HepG2 (cell line): Measurements from ENCODE around the gene NGEF. TPM values are rescaled to one million over a fixed set of nuclear protein-coding genes. Genes with fewer than 3 reads are reported as not detected.
A peak's percentile ranks its signal among the peaks of the same experiment; 100 is the strongest.

ENCODE experiments used
- ATAC-seq: fragments of 200-7000 bp; cut with Tn5 transposase; 3 replicates; pipeline ENCODE4 v1.9.1; 2020; ENCODE audit warnings: mild to moderate bottlenecking, moderate library complexity
- BruUV-seq: library from RNA; stranded (reverse); fragments of 400-500 nt; replicated peaks from 2 replicates; lab custom pipeline; 2021; lab: Mats Ljungman, UMichigan
- CTCF ChIA-PET: fragments of 300-600 bp; formaldehyde crosslinking; extraction: SDS; loops from one replicate; lab custom pipeline; 2021; ENCODE audit warnings: low total read pairs, inconsistent platforms, low intra/inter-chr PET ratio; lab: Yijun Ruan, JAX
- POLR2A ChIA-PET: fragments of 350-600 bp; sonication (Branson Sonifier 250); formaldehyde crosslinking; loops from one replicate; lab custom pipeline; 2020; ENCODE audit warnings: antibody characterized with exemption, inconsistent platforms; lab: Yijun Ruan, JAX
- DNase-seq: peaks from one replicate; pipeline ENCODE4 v3.0.0-alpha.2; 2015; ENCODE audit warnings: low spot score
- FAIRE-seq: peaks from 3 replicates; lab custom pipeline; 2011; peaks lifted over from hg19 to GRCh38; lab: Jason Lieb, UNC
- H2AFZ ChIP-seq: one replicate; pipeline ENCODE4 v1.6.1; 2011; ENCODE audit warnings: low read length, inconsistent platforms
- H3K27ac ChIP-seq: fragments of 300-600 bp; 3 replicates; pipeline ENCODE4 v1.8.0; 2011; ENCODE audit warnings: mixed run types, mild to moderate bottlenecking, mixed read lengths, low read length, inconsistent platforms; ENCODE audit not compliant: insufficient read depth; ENCODE audit errors: extremely low read length
- H3K27me3 ChIP-seq, 2 experiments: fragments of 200-600 bp in 1 of 2; 2 replicates in 1 of 2; 3 replicates in 1 of 2; pipeline versions ENCODE4 v1.6.0 to v1.8.0; 2011; ENCODE audit warnings: low read length in 2 of 2, mild to moderate bottlenecking in 2 of 2, moderate library complexity in 2 of 2, inconsistent platforms in 1 of 2; ENCODE audit not compliant: insufficient read depth in 2 of 2, control insufficient read depth in 1 of 2
- H3K36me3 ChIP-seq, 2 experiments: fragments of 200-600 bp in 1 of 2; replicated peaks in 1 of 2; 2 replicates in 1 of 2; 3 replicates in 1 of 2; pipeline versions ENCODE4 v1.5.1 to v1.8.0; 2011; ENCODE audit warnings: low read length in 2 of 2, inconsistent platforms in 1 of 2; ENCODE audit not compliant: insufficient read depth in 2 of 2, control insufficient read depth in 1 of 2
- H3K4me1 ChIP-seq: 2 replicates; pipeline ENCODE4 v1.5.1; 2012; ENCODE audit warnings: low read length, inconsistent platforms; ENCODE audit not compliant: insufficient read depth
- H3K4me2 ChIP-seq: 2 replicates; pipeline ENCODE4 v1.6.0; 2011; ENCODE audit warnings: low read depth, low read length, inconsistent platforms
- H3K4me3 ChIP-seq, 3 experiments: fragments of 200-600 bp in 1 of 3; sonication (generic), shearing (Covaris generic) in 1 of 3; replicated peaks in 1 of 3; 2 replicates each; pipeline ENCODE4 v1.5.1; 2011 to 2016; ENCODE audit warnings: low read length in 3 of 3, inconsistent platforms in 2 of 3, low read depth in 2 of 3, mild to moderate bottlenecking in 2 of 3, control low read depth in 1 of 3, mixed read lengths in 1 of 3; ENCODE audit not compliant: insufficient read depth in 1 of 3
- H3K79me2 ChIP-seq: one replicate; pipeline ENCODE4 v1.6.1; 2011; ENCODE audit warnings: low read length, inconsistent platforms; ENCODE audit not compliant: insufficient read depth
- H3K9ac ChIP-seq: 2 replicates; pipeline ENCODE4 v1.6.0; 2011; ENCODE audit warnings: mild to moderate bottlenecking, low read depth, low read length, inconsistent platforms; ENCODE audit not compliant: insufficient read depth
- H3K9me3 ChIP-seq: 2 replicates; pipeline ENCODE4 v1.5.1; 2012; ENCODE audit warnings: mild to moderate bottlenecking, low read length
- H4K20me1 ChIP-seq: 2 replicates; pipeline ENCODE4 v1.6.0; 2011; ENCODE audit warnings: inconsistent platforms, mild to moderate bottlenecking, low read length, moderate library complexity; ENCODE audit not compliant: insufficient read depth
- AHDC1 ChIP-seq: sonication (generic); formaldehyde crosslinking; IDR thresholded peaks from 2 replicates; pipeline ENCODE4 v1.5.1; 2020; ENCODE audit warnings: mild to moderate bottlenecking, missing genetic modification reagents, borderline replicate concordance
- ERF ChIP-seq: IDR thresholded peaks from 2 replicates; pipeline ENCODE4 v1.6.1; 2018; ENCODE audit warnings: missing biosample characterization, missing genetic modification reagents
- HOXA7 ChIP-seq: sonication (generic); formaldehyde crosslinking; IDR thresholded peaks from 2 replicates; pipeline ENCODE4 v1.8.1; 2022; ENCODE audit warnings: mild to moderate bottlenecking, missing genetic modification reagents, moderate library complexity
- PTBP1 ChIP-seq: fragments of 200-400 bp; formaldehyde crosslinking; IDR thresholded peaks from 2 replicates; pipeline ENCODE4 v1.6.1; 2018; ENCODE audit warnings: low read length, low read depth; ENCODE audit not compliant: poor library complexity, severe bottlenecking
- RARA ChIP-seq: IDR thresholded peaks from 2 replicates; pipeline ENCODE4 v1.6.1; 2016; ENCODE audit warnings: missing genetic modification reagents, missing compliant biosample characterization
- RFX1 ChIP-seq: fragments of 450-650 bp; IDR thresholded peaks from 2 replicates; pipeline ENCODE4 v1.6.1; 2017
- RFXAP ChIP-seq: sonication (generic); formaldehyde crosslinking; IDR thresholded peaks from 2 replicates; pipeline ENCODE4 v1.4.0; 2020; ENCODE audit warnings: missing genetic modification reagents, borderline replicate concordance
- SATB2 ChIP-seq: sonication (generic); formaldehyde crosslinking; IDR thresholded peaks from 2 replicates; pipeline ENCODE4 v1.5.0; 2020; ENCODE audit warnings: missing genetic modification reagents
- SNRNP70 ChIP-seq: fragments of 200-400 bp; formaldehyde crosslinking; IDR thresholded peaks from 2 replicates; pipeline ENCODE4 v1.6.1; 2017; ENCODE audit warnings: mild to moderate bottlenecking, low read depth, low read length, moderate library complexity
- ZMYM3 ChIP-seq: sonication (generic); formaldehyde crosslinking; IDR thresholded peaks from 2 replicates; pipeline ENCODE4 v1.5.1; 2020; ENCODE audit warnings: mild to moderate bottlenecking, missing genetic modification reagents
- ZNF431 ChIP-seq: sonication (generic); formaldehyde crosslinking; IDR thresholded peaks from 2 replicates; pipeline ENCODE4 v1.9.0; 2022; ENCODE audit warnings: missing genetic modification reagents, low read depth, mild to moderate bottlenecking, borderline replicate concordance
- ZNF563 ChIP-seq: sonication (generic); formaldehyde crosslinking; IDR thresholded peaks from 2 replicates; pipeline ENCODE4 v1.8.0; 2022; ENCODE audit warnings: mild to moderate bottlenecking, moderate library complexity, missing genetic modification reagents
- ZNF572 ChIP-seq: sonication (generic); formaldehyde crosslinking; IDR thresholded peaks from 2 replicates; pipeline ENCODE4 v1.5.1; 2020; ENCODE audit warnings: mild to moderate bottlenecking, missing genetic modification reagents
- ZNF670 ChIP-seq: sonication (generic); formaldehyde crosslinking; IDR thresholded peaks from 2 replicates; pipeline ENCODE4 v1.8.0; 2022; ENCODE audit warnings: mild to moderate bottlenecking, missing genetic modification reagents, borderline replicate concordance
- ZNF782 ChIP-seq: sonication (generic); formaldehyde crosslinking; IDR thresholded peaks from 2 replicates; pipeline ENCODE4 v1.4.0; 2020; ENCODE audit warnings: missing genetic modification reagents, mild to moderate bottlenecking, borderline replicate concordance
- WGBS: methylation state at CpG from one replicate; pipeline ENCODE4 v1.1.6; 2017; ENCODE audit warnings: low lambda C conversion rate; 5-methylcytosine and 5-hydroxymethylcytosine counted together
- in situ Hi-C: cut with HindIII; loops from 2 replicates; pipeline ENCODE4 v1.10.0; 2017; ENCODE audit warnings: low pct_unique_long_range_greater_than_20kb; ENCODE audit not compliant: extremely low pct_ligation_motif_present
- intact Hi-C: fragments of 100-400 bp; cut with micrococcal nuclease; formaldehyde crosslinking; loops from one replicate; pipeline ENCODE4 v1.10.0; 2022; ENCODE audit not compliant: unreplicated experiment
- polyA plus RNA-seq, 8 experiments: library from polyadenylated mRNA; depleted of rRNA in 3 of 8; stranded (reverse) in 7 of 8; unstranded in 1 of 8; fragments of >200 nt; fragmentation: Illumina TruSeq in 4 of 8; extraction: Trizol in 4 of 8; gene quantifications; 2 replicates each; pipeline versions ENCODE4 v1.2.1 to v1.2.3, GENCODE V29; 2011 to 2016; ENCODE audit warnings: low read depth in 4 of 8, missing spikeins in 1 of 8, mixed read lengths in 1 of 8; ENCODE audit not compliant: insufficient read depth in 1 of 8
- total RNA-seq, 5 experiments: library from RNA; depleted of rRNA; stranded (reverse); fragments of >200 nt; fragmentation: Illumina TruSeq; extraction: Trizol; gene quantifications; 2 replicates each; pipeline ENCODE4 v1.2.3, GENCODE V29; 2016; ENCODE audit warnings: low read depth in 1 of 5

Gene NGEF
- total and polyA plus RNA-seq, 2 of the 13 experiments (the other 11 are each of a cell fraction or from before 2014, with no cell fraction given): 14.4 to 36.9 TPM

GRCh38 chr2:232863996-232864395 is 149.1 kb downstream of the NGEF start:
- Histone ChIP-seq H3K27me3 (no peaks in the 10 kb centered on the region), H3K79me2 (no peaks in the 10 kb centered on the region), H3K9me3 (no peaks in the 10 kb centered on the region), H3K9ac (no peak overlapping the region), H3K36me3 (0 out of 5 replicates have a peak, but pooled peaks cover under 1 to 3% of the 10 kb centered on the region in 2 experiments), H3K4me3 (no peak overlapping the region), H3K4me2 (no peak overlapping the region), H3K27ac (no peak overlapping the region), H4K20me1 (no peaks in the 10 kb centered on the region), H2AFZ (no peak overlapping the region), H3K4me1 (peaks cover 56% of the 10 kb centered on the region)
- POLR2A ChIA-PET: no interaction called here
- no peak for DNase-seq
- intact Hi-C loops (no loop called here), in situ Hi-C loops (no loop called here)
- 98% methylated on average over 2 of the region's 2 CpGs for WGBS
- ATAC-seq: no peak
- FAIRE-seq: no peak
- CTCF ChIA-PET: no interaction called here
- no TSS peak for BruUV-seq
- TF ChIP-seq ZNF782 (no peak), HOXA7 (CRISPR knock-in tag) (no peak), RFX1 (no peak), SATB2 (no peak), ZNF431 (no peak), ZNF670 (CRISPR knock-in tag) (no peak)

- Histone ChIP-seq H3K4me1 (peaks cover 75% of the 10 kb centered on the region), H3K9ac (0 out of 2 replicates have a peak overlapping the region, but pooled peaks have one; percentile 69), H3K79me2 (peaks cover 3% of the 10 kb centered on the region), H3K27ac (peak overlapping the region; percentile 94), H3K9me3 (no peaks in the 10 kb centered on the region), H4K20me1 (no peaks in the 10 kb centered on the region), H3K27me3 (no peaks in the 10 kb centered on the region), H3K4me2 (peak overlapping the region; percentile 78), H2AFZ (no peak overlapping the region), H3K36me3 (peaks cover 7 to 11% of the 10 kb centered on the region in 2 experiments; a peak in 1 of 5 replicates), H3K4me3 (no peak overlapping the region; a peak in 1 of 6 replicates)
- in situ Hi-C loops (no loop called here), intact Hi-C loops (no loop called here)
- BruUV-seq: no TSS peak
- WGBS: 85% methylated on average over 5 of the region's 5 CpGs
- no peak for DNase-seq
- CTCF ChIA-PET: no interaction called here
- ATAC-seq: no peak
- no peak for FAIRE-seq
- POLR2A ChIA-PET: interaction anchor here (0.9 to 11.3 kb wide), 3 partner anchors 10 to 18 kb away, joined by 6 to 297 read pairs (median 8); partner anchors contain the start of gene SNORC
- 0 out of 2 replicates have a peak, but pooled peaks have one; percentile 7 for TF ChIP-seq ZNF563
- no peak for TF ChIP-seq SNRNP70
- no peak for TF ChIP-seq RFXAP (CRISPR knock-in tag)
- no peak for TF ChIP-seq RARA (CRISPR knock-in tag)
- peak; percentile 64; the same call in 1 of the 2 replicates for TF ChIP-seq ZMYM3 (CRISPR knock-in tag)
- TF ChIP-seq ZNF572 (CRISPR knock-in tag): peak; percentile 74; the same call in 1 of the 2 replicates
- 0 out of 2 replicates have a peak, but pooled peaks have one; percentile 23 for TF ChIP-seq AHDC1 (CRISPR knock-in tag)
- TF ChIP-seq ERF (CRISPR knock-in tag): no peak
- TF ChIP-seq PTBP1: no peak
Observed at GRCh38 chr2:232861353-232861752, 151.7 kb downstream of the NGEF start.
